ENCODE results near the gene MDK.

GRCh38 chr11:46377290-46377689, 4.2 kb upstream of the MDK start:
- TF ChIP-seq CTCF (IDR thresholded peaks at IDR 0.05; ENCODE audit: poor library complexity, severe bottlenecking) (no peak), RAD21 (conservative IDR thresholded peaks at IDR 0.05) (no peak), TAF1 (IDR thresholded peaks at IDR 0.05; ENCODE audit: low read depth) (no peak)
